ENCODE results near the gene ABHD17C.

Gene ABHD17C

DNA sequence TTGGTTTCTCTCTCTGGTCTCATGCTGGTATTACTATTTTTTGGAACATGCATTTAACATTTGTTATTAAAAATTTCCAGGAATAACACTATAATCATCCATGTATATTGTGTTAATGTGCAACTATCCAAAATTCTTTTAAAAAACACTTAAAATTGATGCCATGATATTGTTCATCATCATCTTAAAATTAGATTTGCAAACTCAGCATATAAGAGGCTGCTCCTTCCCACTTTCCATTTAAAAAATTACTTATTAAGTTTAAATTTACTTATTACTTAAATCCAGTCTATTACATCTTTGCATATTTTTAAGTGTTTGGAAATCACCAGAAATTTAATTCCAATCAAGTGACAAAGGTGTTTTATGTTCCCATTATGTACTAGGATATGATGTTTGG lies 5.8 kb upstream of the ABHD17C start:
- no peak for DNase-seq (ENCODE audit: low read depth in 2 of 3, low spot score in 1 of 3)

DNA sequence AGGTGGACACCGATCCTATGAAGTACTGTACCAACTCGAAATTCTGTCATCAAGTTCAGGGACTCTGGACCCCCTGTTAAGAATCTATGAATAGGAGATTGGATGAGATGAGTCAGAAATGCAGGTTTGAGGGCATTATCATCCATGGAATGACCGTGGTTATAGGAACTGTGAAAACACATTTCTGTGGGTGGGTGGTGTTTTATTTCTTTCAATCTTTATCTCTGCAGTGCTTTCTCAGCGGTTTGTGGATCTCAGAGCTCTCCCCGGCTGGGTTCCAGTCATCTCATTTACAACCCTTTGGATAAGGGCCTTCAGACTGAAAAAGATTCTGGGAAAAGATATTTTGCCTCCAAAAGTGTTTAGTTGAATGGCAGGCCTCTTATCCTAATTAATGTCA lies 5.4 kb upstream of the ABHD17C start:
- no peak for DNase-seq (ENCODE audit: low read depth in 2 of 3, low spot score in 1 of 3)

- DNase-seq (ENCODE audit: low read depth in 2 of 3, low spot score in 1 of 3) = no peak
These were observed 3.5 kb upstream of the ABHD17C start for GRCh38 chr15:80691575-80691974.

DNA sequence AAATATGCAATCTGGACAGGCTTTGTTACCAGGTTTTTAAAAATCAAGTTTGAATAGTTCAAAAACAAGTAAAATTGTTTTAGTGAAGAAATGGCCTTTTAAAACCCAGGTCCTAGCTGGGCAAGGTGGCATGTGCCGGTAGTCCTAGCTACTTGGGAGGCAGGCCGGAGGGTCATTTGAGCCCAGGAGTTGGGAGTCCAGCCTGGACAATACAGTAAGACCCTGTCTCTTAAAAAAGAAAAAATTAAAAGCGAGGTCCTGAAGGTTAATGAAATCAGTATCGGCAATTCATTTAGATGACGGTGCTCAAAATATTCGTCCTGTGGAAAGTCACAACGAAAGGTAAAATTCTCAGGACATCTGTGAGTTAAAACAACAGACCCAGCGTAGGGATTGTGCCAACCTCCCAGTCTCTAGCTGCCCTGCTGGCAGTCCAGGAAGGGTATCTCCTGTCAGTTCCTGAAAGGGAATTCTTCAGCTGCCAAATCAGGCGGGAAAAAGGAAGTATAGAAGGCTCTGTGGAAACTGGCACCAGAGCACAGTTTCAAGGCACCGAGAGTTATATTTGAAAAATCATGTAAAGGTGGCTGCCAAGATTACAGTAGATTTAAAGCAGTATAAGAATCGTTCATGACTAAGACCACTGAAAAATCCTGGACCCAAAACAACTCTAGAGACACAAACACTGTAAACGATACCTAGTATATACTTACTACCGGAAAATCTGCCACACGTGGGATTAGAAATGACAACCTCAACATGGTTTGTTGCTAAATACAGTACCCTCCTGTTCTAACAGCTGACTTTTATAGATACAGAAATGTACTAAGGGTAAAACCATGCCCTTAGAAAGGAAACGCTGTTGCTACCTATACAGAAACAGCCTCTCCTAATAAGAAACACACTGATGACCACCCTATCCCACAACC lies 1.2 kb upstream of the ABHD17C start:
- no peak for DNase-seq (ENCODE audit: low read depth in 2 of 3, low spot score in 1 of 3)

DNA sequence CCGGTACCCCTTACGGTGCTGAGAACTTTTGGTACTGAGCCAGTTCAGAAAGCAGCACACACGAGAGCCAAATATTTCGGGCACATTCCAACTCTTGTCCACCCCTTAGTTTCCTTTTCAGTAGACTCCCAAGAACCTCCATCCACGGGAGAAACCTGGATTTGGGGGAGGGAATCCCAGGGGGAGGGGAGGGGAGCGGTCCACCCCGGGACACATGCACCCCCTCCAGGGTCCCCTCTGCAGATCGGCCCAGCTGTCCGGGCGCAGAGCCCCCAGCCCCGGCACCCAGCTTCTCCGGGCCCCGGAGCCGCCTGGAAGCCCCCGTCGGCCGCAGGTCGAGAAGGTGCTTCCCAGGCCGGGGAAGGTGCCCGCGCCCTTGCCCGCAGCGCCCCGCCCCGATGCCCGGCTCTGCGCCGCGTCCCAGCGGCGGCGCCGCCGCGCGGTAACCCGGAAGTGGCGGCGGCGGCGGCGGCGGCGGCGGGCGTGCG lies 455 bp upstream of the ABHD17C start:
- DNase-seq (ENCODE audit: low read depth in 2 of 3, low spot score in 1 of 3) = no peak

DNA sequence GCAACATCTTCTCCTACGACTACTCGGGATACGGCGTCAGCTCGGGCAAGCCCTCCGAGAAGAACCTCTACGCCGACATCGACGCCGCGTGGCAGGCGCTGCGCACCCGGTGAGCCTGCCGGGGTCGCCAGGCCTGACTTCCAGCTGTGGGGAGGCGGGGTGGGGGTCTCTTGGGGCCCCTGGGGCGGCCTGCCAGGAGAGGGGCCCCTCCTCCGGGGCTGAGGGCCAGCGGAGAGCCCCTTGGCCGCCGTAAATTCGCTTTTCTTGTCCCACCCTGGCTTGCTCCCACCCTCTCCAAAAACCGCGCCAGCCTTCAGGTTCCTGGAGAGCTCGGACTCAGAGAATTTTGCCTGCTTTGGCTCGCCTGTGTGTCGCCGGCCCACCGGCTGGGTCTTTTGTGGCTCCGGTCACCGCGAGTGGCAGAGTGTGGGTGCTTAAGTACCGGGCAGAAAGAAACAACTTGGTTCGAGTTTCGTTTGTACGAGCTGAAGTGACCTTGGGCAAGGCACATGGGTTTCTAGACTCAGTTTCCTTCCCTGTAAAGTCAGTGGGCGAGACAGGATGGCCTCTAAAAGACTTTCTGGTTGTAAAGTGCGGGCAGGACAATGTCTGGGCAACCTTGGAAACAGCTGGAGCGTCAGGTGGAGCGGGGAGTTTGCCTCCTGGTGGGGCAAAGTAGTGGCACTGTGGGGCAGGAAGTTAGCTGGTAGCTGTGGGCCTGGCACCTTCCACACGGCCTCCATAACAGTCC lies 976 bp downstream of the ABHD17C start:
- no peak for DNase-seq (ENCODE audit: low read depth in 2 of 3, low spot score in 1 of 3)

DNA sequence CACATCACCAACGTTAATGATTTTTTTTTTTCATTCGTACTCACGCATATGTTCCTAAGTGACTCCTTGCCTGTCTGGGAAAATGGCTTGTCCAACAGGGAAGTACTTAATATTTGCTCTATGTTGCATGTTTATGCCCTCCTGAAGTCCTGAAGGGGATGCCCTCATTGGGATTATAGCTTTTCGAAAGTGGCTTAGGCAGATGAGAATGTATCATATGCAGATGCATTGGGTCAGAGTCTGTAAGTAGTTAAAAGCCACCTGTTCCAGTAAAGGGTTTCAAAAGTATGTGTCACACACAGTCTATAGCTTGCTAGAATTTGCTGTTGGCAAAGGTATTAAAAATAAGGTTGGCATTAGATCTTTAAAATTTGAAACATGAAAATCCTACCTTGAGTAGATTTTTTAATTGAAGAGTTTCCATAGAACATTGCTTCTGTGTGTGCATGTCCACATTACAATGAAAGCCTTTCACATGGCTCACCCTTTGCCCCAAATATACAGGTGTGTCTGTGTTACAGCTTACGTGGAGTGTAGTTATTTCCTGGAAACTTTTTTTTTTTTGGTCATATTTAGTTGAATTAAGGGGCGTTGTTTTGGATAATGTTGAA lies 2.1 kb downstream of the ABHD17C start:
- no peak for DNase-seq (ENCODE audit: low read depth in 2 of 3, low spot score in 1 of 3)

- no peak for DNase-seq (ENCODE audit: low read depth in 2 of 3, low spot score in 1 of 3)
These were observed 3.6 kb downstream of the ABHD17C start for GRCh38 chr15:80698676-80699075.

DNA sequence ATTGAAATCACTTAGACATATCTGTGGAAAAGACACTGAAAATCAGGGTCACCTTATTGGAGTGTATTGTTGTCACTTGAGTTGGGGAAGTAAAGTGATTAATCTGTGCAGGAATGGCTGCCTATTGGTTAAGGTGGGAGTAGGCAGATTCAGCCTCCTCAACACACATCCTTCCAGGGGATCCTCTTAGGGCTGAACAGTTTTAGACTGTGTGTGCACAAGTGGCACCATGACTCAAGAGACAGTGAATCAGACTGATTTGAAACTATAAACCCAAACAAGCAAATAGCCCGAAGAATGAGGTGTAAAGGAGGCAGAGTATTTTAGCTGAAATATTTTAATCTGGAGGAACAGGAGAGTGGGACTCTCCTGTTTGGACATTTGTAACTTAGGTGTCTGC lies 4.9 kb downstream of the ABHD17C start:
- no peak for DNase-seq (ENCODE audit: low read depth in 2 of 3, low spot score in 1 of 3)

DNA sequence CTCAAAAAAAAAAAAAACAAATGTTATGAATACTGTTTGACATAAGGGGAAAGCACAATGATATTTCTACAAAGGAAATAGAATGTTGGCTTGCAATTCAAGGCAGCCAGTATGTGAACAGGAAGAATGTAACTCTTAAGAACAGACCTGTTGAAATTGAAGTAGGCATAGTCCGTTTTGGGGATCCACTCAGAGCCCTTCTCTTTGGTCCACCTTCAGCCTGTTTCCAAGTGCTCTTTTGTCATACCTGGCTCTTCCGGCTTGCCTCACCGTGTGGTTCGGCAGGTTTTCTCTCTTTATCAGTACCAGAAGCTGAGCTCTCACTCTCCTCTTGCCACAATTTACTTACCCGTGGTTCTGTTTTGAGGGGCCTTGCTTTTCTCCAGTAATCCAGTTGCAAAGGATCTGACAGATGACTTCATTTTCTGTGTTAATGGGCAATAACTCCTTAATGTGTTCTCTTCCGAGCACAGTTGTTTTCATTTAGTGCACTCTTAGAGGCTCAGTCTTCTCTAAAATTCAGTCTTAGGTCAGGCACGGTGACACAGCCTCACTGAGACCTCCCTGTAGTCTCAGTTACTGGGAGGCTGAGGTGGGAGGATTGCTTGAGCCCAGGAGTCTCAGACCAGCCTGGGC lies 6.7 kb downstream of the ABHD17C start:
- DNase-seq (ENCODE audit: low read depth in 2 of 3, low spot score in 1 of 3) = no peak

GRCh38 chr15:80703081-80703480 lies 8.0 kb downstream of the ABHD17C start:
- DNase-seq (ENCODE audit: low read depth in 2 of 3, low spot score in 1 of 3) = no peak

- DNase-seq (ENCODE audit: low read depth in 2 of 3, low spot score in 1 of 3) = no peak
These were observed 8.9 kb downstream of the ABHD17C start for GRCh38 chr15:80703965-80704364.

DNA sequence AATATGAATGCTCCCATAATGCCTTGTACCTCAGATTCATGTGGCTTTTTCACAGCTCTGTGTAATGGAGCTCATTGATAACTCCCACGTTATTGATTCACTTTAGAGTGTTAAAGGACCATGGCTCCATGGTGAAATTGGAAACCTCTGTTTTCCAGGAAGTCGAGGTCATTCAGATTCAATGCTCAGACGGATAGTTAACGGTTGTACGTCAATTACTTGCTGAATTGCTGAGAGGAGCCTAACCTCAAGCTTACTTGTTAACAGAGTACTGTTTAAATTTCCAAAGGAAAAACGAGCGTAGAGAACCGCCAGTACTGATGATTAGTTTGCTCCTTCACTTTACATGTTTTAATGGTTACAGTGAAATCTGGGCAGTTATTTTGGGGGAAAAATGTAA lies 11.1 kb downstream of the ABHD17C start:
- DNase-seq (ENCODE audit: low read depth in 2 of 3, low spot score in 1 of 3) = no peak

- no peak for DNase-seq (ENCODE audit: low read depth in 2 of 3, low spot score in 1 of 3)
These were observed 14.4 kb downstream of the ABHD17C start for GRCh38 chr15:80709542-80709941.

DNA sequence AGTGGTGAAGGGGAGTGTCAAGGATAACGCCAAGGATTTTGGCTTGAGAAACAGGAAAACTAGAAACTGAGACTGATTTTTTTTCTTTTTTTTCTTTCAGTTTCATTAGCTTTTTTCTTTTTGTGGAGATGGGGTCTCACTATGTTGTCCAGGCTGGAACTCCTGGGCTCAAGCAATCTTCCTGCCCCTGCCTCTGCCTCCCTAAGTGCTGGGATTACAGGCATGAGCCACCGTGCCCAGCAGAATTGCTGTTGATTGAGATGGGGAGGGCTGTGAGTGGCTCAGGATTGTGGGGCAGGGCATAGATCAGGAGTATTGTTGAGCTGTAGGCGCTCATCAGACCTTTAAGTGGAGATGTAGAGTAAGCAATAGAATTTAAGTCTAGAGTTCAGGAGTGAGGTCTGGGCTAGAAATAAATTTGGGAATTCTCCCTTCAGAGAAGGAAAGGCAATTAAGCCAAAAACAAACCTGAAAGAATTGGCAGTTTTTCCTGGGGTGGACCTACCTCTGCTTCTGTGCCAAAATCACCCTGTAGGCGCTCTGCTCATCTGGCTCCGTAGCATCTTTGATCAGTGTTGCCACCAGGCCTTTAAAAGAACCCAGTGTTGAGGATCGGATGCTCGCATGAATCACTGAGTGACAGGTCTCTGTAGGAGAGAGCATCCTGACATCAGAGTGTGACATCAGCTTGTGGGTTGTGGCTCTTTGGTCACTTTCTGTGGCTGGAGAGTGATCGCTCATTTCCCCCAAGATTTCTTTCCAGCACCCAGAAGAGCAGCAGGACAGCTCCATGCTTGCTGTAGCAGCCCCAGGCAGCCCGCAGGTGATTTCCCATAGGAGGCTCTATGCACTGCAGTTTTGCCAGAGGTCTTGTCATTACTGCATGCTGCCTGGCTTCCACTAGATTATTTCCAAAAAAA lies 15.8 kb downstream of the ABHD17C start:
- DNase-seq (ENCODE audit: low read depth in 2 of 3, low spot score in 1 of 3) = peak; percentile 37 to 52 (median 37)

DNA sequence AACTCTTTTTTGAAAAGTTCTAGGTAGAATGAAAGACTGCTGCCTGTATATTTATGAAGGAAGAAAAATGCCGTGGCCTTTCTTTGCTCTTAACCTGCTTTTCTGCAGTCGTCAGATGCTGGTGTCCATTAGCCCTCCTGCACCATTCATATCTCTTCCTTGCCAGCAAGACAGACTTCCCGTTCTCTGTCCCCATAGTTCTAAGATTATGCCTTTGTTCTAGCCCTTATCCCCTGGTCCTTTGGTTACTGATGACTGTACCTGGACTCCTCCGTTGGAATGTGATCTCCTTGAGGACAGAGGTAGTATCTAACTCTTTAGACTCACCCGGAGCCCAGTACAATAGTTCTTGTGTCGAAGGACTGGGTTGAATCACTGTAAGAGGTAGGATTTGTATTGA lies 16.8 kb downstream of the ABHD17C start:
- DNase-seq (ENCODE audit: low read depth in 2 of 3, low spot score in 1 of 3) = no peak

- DNase-seq (ENCODE audit: low read depth in 2 of 3, low spot score in 1 of 3) = no peak
These were observed 17.8 kb downstream of the ABHD17C start for GRCh38 chr15:80712956-80713355.

DNA sequence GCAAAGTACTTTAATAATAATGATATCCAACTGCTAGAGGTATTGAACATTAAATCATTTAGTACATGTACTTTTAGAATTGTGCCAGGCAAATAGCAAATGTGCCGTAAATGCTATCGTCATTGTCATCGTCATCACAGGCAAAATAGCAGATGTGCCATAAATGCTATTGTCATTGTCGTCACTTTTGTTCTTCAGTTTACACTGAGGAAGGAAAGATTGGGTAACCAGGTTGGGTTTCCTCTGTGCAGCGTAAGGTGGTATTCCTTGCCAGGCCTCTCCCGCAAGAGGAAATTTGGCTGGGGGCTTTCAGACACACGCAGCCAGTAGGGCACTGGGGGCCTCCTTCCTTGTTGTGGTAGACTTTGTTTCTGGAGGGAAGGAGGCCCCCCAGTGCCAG lies 26.4 kb downstream of the ABHD17C start:
- no peak for DNase-seq (ENCODE audit: low read depth in 2 of 3, low spot score in 1 of 3)

DNA sequence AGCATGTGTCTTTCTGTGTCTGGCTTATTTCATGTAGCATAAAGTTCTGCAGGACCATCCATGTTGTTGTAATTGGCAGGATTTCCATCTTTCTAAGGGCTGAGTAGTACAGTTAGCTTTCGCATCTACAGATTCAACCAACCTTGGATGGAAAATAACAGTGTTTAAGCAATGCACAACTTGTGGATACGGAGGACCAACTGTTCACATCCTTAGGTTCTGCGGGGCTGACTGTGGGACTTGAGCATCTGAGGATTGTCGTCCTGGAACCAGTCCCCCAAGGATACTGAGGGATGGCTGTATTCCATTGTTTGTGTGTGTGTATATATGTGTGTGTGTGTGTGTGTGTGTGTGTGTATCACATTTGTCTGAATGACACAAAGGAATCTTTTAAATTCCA lies 27.7 kb downstream of the ABHD17C start:
- DNase-seq (ENCODE audit: low read depth in 2 of 3, low spot score in 1 of 3) = no peak

DNA sequence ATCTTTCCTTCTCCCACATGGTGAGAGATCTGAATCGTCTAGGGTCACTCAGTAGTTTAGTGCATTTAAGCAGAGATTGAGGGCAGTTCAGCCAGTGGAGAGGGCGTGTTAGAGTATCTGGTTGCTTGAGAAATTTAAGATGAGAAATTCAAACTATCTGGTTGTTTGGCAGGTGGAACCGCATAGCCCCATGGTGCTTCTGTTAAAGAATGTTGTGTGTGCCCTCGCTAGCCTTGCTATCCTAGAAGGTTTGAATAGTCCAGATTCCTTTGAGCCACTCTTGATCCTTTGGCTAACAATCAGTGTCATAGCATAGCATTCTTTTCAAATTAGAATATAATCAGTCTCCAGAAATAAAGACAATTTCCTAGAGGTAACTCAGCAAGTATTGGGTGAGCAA lies 32.1 kb downstream of the ABHD17C start:
- DNase-seq (ENCODE audit: low read depth in 2 of 3, low spot score in 1 of 3) = no peak

Data from stimulated activated CD4-positive, alpha-beta T cell treated with anti-CD3 and anti-CD28 coated beads, Interleukin-12 subunit alpha, Interleukin-12 subunit beta, amount 100 ng/mL, for 48 hours (primary cell).